ENCODE measurements around the gene JAZF1. TPM values are rescaled to one million over a fixed set of nuclear protein-coding genes. Genes with fewer than 3 reads are reported as not detected.

JAZF1 gene
- total and polyA plus RNA-seq, 4 donors: 5.2 to 16.5 (median 10.7) TPM

DNA sequence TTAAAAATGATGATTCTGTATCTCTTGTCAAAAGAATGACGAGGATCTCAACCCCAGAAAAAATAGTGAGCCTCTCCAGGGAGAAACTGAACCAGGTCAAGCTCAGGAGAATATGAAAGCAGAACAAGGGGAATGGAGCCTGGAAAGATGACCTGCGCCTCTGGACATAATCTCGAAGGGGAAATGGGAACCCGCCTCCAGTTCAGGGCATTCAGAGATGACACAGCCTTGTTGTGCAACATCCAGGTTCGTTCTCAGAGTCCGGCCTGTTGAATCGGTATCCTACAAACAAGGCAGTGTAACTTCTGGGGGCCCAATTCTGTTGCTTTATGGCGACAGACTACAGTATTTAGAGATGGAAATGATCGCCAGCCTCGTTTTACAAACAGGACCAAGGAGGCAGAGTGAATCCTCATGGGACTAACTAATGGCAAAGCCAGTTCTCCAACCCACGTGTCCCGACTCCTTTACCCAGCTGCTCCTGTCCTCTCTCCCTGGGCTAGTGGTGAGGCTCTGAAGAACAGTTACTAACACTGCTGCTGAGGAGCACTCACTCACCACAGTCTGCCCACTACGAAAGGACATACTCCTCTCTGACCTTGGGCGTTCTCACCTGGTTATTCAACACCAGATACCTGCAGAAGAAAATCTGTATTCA lies 67.6 kb downstream of the JAZF1 start:
- peaks cover 0 to 17% (median 5%) of the 10 kb centered on the region in 5 donors for H3K4me1 ChIP-seq (ENCODE audit: control insufficient read depth in 5 of 5, insufficient read depth in 5 of 5, low read length in 5 of 5)
- no peaks in the 10 kb centered on the region for H3K36me3 ChIP-seq (ENCODE audit: control insufficient read depth in 4 of 4, insufficient read depth in 4 of 4, low read length in 4 of 4)
- ATAC-seq (ENCODE audit: insufficient read depth, low FRiP score) (no peak), DNase-seq (no peak)
- 64 to 79% methylated on average over 14 of the region's 14 CpGs for WGBS, 2 donors
- H3K9me3 ChIP-seq (ENCODE audit: control insufficient read depth in 4 of 4, insufficient read depth in 3 of 4, low read length in 3 of 4): no peaks in the 10 kb centered on the region
- no peak overlapping the region for H3K27ac ChIP-seq (ENCODE audit: low read depth in 1 of 2, low read length in 1 of 2)
- no peak overlapping the region for H3K4me3 ChIP-seq
- TF ChIP-seq, protein P1, sequence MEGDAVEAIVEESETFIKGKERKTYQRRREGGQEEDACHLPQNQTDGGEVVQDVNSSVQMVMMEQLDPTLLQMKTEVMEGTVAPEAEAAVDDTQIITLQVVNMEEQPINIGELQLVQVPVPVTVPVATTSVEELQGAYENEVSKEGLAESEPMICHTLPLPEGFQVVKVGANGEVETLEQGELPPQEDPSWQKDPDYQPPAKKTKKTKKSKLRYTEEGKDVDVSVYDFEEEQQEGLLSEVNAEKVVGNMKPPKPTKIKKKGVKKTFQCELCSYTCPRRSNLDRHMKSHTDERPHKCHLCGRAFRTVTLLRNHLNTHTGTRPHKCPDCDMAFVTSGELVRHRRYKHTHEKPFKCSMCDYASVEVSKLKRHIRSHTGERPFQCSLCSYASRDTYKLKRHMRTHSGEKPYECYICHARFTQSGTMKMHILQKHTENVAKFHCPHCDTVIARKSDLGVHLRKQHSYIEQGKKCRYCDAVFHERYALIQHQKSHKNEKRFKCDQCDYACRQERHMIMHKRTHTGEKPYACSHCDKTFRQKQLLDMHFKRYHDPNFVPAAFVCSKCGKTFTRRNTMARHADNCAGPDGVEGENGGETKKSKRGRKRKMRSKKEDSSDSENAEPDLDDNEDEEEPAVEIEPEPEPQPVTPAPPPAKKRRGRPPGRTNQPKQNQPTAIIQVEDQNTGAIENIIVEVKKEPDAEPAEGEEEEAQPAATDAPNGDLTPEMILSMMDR (IDR thresholded peaks at IDR 0.05; ENCODE audit: control extremely low read depth, extremely low read depth): no peak
- H3K27me3 ChIP-seq (ENCODE audit: control insufficient read depth in 3 of 3, insufficient read depth in 3 of 3, low read length in 2 of 3): no peaks in the 10 kb centered on the region
- no peak overlapping the region for H3K9ac ChIP-seq (ENCODE audit: insufficient read depth in 1 of 2, low read length in 2 of 2)

DNA sequence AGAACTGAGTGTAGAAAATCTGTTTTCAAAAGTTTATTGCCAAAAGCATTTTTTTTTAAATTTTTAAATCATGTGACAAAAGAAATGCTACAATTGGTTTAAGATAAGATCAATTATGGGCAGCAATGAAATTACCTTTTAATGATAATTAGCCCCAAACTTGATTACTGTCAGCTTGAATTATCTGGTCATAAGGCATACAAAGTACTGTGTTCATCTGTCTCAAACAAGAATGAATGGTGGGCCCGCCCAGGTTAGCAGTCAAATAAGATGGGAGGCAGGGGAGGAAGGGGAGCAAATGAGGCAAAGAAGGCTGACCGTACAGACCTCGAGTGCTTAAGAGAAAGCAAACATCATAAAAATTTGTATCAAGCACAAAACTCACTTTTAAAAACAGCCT lies 68.1 kb downstream of the JAZF1 start:
- Histone ChIP-seq H3K27me3 (ENCODE audit: control insufficient read depth in 3 of 3, insufficient read depth in 3 of 3, low read length in 2 of 3) (no peaks in the 10 kb centered on the region), H3K9ac (ENCODE audit: insufficient read depth in 1 of 2, low read length in 2 of 2) (no peak overlapping the region), H3K4me1 (ENCODE audit: control insufficient read depth in 5 of 5, insufficient read depth in 5 of 5, low read length in 5 of 5) (peaks cover 0 to 20% (median 5%) of the 10 kb centered on the region in 5 donors), H3K27ac (ENCODE audit: low read depth in 1 of 2, low read length in 1 of 2) (no peak overlapping the region), H3K36me3 (ENCODE audit: control insufficient read depth in 4 of 4, insufficient read depth in 4 of 4, low read length in 4 of 4) (no peaks in the 10 kb centered on the region), H3K9me3 (ENCODE audit: control insufficient read depth in 4 of 4, insufficient read depth in 3 of 4, low read length in 3 of 4) (no peaks in the 10 kb centered on the region), H3K4me3 (no peak overlapping the region)
- 88 to 89% methylated on average over 3 of the region's 3 CpGs for WGBS, 2 donors
- ATAC-seq (ENCODE audit: insufficient read depth, low FRiP score) (no peak), DNase-seq (no peak)
- TF ChIP-seq, protein P1 (IDR thresholded peaks at IDR 0.05; ENCODE audit: control extremely low read depth, extremely low read depth): no peak

DNA sequence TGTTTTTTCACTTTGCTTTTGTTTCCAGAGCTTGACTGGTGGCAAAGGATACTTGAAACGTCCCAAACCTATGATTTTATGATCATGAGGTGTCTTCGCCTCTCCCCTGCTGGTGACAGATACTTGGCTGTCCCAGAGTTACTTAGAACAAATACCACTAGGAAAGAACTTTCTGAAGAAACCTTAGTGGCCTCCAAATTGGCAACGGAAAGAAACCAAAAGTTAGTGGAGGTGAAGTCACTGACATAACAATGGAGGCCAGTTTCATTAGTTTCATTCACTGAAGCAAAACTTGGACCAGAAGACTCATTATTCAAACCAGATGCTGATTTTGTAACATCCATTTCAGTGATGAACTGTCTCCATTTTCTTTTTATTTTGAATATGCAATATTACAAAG lies 68.6 kb downstream of the JAZF1 start:
- no peak for ATAC-seq (ENCODE audit: insufficient read depth, low FRiP score)
- Histone ChIP-seq H3K4me1 (ENCODE audit: control insufficient read depth in 5 of 5, insufficient read depth in 5 of 5, low read length in 5 of 5) (peaks cover 0 to 25% (median 5%) of the 10 kb centered on the region in 5 donors), H3K27me3 (ENCODE audit: control insufficient read depth in 3 of 3, insufficient read depth in 3 of 3, low read length in 2 of 3) (no peaks in the 10 kb centered on the region), H3K4me3 (no peak overlapping the region), H3K36me3 (ENCODE audit: control insufficient read depth in 4 of 4, insufficient read depth in 4 of 4, low read length in 4 of 4) (no peaks in the 10 kb centered on the region), H3K9me3 (ENCODE audit: control insufficient read depth in 4 of 4, insufficient read depth in 3 of 4, low read length in 3 of 4) (no peaks in the 10 kb centered on the region), H3K9ac (ENCODE audit: insufficient read depth in 1 of 2, low read length in 2 of 2) (no peak overlapping the region), H3K27ac (ENCODE audit: low read depth in 1 of 2, low read length in 1 of 2) (no peak overlapping the region)
- 88 to 93% methylated on average over 3 of the region's 3 CpGs for WGBS, 2 donors
- TF ChIP-seq, protein P1 (IDR thresholded peaks at IDR 0.05; ENCODE audit: control extremely low read depth, extremely low read depth): no peak
- no peak for DNase-seq

Data from lung (tissue), 12 donors.